HG03039 (cell line): ENCODE data around the gene TSPAN17.

Experiments used
- ATAC-seq: cut with Tn5 transposase; IDR thresholded peaks from one replicate; pipeline ENCODE4 v1.9.1; 2021; ENCODE audit warnings: mild to moderate bottlenecking, moderate library complexity; ENCODE audit not compliant: unreplicated experiment

TSPAN17 gene

DNA sequence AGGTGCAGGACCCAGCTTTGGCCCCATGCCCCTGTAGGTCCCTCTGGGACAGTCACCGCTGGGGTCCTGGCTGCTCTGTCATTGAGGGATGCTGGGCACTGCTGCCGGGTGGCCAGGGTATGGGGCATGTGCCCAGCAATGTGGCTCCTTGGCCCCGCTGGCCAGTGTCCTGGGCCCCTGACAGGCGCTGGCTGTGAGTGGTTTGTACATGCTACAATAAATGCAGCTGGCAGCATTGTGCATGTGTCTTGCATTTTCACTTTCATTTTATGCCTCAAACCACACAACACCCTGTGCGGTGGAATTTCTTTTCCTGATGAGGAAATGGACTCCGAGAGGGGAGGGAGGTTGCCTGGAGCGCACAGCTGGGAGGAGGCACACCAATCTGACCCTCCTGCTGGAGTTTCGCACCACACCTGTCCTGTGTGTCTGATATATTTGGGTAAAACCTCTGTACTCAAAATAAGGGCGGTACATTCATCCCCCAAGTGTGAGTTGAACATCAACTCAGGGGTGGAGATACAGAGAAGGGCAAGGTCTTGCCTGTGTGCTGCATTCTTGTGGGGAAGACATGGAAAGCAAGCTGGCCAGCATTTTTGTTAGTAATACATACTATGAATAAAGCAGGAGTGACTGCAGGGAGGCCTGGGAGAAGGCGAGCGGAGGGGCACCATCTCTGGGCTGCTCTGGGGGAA lies 11.7 kb downstream of the TSPAN17 start:
- ATAC-seq: no peak

- ATAC-seq: no peak
Measured at GRCh38 chr5:176659512-176659839, 12.2 kb downstream of the TSPAN17 start.

DNA sequence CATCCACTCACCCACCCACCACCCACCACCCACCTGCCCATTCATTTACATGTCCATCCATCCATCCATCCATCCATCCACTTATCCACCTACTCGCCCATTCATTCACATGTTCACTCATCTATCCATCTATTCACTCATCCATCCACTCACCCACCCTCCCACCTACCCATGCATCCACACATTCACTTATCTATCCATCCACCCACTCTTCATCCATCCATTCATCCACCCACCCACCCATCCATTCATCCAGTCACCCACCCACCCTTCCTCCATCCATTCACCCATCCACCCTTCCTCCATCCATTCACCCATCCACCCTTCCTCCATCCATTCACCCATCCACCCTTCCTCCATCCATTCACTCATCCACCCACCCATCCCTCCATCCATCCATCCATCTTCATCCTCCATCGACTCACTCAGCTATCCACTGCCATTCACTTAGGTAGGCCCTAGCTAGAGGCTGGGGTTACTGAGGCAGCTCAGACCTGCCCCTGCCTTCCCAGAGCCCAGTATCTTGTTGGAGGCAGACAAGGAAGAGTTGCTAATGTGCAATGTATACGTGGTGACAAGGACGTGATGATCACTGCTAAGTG lies 12.7 kb downstream of the TSPAN17 start:
- ATAC-seq: no peak

DNA sequence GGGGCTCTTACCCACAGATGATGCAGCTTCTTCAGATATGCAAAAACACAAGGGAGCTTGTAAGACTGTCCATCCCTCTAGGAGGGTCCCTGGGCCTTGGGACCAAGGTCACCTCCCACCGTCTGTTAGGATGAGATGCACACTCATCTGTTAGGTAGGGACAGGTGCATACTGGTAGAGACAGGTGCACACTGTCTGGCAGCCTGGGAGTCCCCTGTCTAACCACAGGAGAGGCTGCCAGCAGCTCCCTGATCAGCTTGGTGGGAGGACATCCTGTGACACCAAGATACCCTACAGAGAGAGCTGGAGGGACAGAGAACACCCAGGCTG lies 13.2 kb downstream of the TSPAN17 start:
- ATAC-seq: no peak

- no peak for ATAC-seq
Measured at GRCh38 chr5:176660860-176661641, 13.8 kb downstream of the TSPAN17 start.

- no peak for ATAC-seq
Measured at GRCh38 chr5:176661676-176662075, 14.4 kb downstream of the TSPAN17 start.

DNA sequence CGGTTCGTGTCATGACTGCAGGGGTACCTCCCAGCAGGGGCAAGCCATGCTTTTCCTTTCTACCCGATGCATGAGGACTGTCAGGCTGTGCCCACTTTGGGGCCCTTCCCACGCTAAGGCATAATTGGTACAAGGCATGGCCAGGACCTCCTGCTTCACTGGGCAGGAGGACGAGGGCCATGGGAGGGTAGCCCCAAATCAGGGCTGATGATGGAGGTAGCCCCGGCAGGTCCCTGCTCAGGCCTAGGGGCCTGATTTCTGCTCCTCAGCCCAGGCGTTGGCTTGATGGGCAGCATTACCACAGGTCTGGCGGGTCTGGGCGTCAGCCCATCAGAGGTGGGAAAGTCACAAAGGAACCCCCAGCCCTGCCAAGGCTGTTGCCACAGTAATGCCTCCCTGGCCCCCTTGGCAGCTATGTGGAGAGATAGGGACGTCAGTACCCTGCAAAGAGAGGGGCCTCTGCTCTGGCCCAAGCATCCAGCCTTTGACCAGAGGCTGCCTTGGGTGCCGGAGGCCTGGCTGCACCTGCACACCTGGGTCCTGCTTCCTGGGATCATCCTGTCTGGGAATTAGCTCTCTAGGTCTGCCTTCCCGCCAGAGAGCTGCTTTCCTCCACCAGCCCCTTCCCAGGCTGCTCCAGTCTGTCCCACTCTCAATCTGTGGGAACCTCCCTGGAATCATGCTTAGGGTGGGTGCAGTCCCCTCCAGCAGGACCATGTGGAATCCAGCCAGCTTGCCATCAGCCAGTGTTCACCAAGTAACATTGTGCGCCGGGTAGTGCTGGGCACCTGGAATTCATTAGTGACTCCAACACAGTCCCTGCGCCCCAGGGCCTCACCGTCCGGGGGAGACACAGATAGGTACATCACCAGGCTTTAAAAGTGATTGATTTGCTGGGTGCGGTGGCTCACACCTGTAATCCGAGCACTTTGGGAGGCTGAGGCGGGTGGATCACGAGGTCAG lies 15.4 kb downstream of the TSPAN17 start:
- no peak for ATAC-seq

- no peak for ATAC-seq
Measured at GRCh38 chr5:176663566-176663965, 16.3 kb downstream of the TSPAN17 start.

DNA sequence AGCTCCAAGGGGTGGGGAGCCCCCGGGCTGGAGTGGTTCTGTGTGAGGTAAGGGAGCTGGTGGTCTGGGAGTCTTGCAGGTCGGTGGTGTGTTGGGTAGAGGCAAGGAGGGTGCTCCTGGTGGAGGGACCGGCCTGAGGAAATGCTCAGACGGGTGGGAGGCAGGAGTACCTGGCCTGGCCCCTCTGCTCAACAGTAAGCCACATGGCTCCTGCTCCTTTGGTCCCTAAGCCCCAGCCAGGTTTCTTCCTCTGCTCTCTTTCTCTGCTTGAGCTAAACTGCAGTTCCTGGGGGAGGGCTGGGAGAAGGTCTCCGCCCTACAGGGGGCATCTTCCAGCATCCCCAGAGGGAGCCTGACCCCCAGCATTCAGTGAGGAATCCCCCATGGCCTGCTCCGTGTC lies 17.2 kb downstream of the TSPAN17 start:
- no peak for ATAC-seq

DNA sequence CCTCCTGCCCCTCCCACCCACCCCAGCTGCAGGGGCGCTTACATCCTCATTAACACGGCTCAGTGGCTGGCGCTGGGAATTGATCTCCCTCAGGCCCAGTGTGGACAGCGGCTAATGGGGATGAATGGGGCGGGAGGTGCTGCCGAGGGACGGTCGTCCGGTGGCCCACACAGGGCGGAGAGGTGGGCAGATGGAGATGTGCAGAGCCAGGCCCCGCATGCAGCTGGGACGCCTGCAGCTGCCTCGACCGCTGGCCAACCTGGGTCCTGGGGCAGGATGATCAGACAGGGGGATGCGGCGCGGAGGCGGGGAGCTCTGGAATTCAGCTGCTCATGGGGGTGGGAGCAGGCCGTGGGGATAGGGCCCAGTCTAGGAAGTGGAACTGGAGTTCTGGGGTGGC lies 17.6 kb downstream of the TSPAN17 start:
- ATAC-seq: no peak

DNA sequence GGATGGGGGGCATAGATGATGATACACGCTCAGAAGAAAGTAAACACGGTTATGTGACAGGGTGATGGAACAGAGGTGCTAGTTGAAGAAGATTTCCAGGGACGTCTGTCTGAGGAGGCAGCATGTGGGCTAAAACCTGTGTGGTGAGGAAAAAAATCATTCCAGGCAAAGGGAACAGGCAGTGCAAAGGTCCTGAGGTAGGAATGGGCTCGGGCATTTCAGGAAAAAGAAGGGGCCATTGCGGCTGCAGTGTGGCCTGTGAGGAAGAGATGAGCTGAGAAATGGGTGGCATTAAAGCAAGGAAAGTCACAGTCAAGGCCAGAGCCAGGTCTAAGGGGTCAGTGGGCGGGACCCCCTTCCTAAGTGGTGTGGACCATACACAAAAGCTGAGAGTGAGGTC lies 18.2 kb downstream of the TSPAN17 start:
- no peak for ATAC-seq

GRCh38 chr5:176667637-176668036 lies 20.4 kb downstream of the TSPAN17 start:
- ATAC-seq: no peak

DNA sequence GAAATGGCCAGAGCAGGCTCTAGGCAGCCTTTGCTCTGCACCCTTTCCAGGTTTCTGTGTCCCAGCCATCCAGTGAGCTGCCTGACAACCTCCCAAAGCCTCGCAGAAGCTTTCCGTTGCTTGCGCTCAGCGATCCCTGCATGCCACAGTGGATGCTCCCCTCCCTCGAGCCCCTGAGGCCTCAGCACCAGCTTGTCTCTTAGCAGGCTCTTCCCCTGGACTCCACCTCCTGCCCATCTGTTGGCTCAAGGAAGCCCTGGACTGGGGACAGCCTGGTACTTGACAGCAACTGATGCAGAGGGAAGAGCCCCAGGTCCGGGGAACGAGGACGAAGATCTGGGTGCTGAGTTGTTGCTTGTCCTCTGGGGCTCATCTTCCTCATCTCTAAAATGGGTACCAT lies 23.2 kb downstream of the TSPAN17 start:
- no peak for ATAC-seq

DNA sequence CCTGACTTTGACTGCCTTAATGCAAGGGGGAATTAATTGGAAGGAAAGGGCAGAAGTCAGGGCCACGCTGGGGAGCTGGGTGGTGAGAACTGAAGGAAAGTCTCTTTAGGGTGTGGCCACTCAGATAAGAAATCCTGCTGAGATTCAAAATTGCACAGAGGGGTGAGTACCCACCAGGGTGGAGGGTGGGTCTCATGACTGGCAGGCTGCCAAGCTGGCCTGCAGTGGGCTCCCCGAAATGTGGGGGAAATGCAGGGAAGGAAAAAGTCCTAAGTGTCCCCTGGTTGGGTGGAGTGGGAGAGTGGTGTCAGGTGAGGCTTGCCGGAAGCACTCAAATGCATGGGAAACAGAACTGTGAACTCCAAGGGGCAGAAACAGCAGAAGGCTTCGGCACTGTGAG lies 24.1 kb downstream of the TSPAN17 start:
- ATAC-seq: no peak

- ATAC-seq: no peak
Measured at GRCh38 chr5:176671890-176672747, 24.8 kb downstream of the TSPAN17 start.

DNA sequence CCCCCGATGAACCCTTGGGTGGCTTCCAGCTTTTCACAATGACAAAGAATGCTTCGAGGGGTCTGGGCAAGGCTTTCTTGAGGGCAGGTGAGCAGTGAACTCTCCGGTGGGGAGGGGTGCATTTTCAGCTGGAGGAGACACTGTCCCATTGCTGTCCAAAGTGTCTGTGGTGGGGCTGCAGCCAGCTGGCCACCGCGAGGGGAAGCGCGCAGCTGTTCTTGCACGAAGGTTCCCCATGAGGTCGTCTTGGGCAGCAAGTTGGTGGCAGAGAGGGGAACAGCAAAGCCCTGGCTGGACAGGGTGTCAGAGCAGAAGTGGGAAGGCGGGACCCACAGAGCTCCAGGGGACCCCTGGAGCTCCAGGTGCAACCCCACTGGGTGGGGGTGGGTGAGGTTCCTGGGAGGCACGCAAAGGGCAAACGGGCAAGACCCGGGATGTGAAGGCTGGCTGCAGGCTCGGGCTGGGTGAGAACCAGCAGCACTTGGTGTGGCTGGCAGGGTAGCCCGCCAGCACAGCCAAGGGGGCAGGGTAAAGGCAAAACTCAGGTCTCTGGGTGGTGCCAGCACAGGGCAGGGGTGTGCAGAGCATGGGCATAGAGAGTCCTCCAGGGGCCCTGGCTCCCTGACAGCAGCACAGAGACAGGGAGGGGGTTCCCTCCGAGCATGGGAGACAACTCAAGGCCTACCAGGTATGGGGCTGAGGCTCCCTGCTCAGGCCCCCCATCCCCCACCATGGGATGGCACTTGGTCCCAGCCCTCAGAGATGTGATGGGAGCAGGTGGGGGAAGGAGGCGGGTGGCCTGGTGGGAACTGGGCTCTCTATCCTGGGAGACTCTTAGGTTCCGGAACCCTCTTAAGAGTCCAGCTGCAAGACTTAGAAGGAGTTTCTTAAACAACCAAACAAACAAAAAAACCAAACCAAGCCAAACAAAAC lies 26.6 kb downstream of the TSPAN17 start:
- no peak for ATAC-seq

- ATAC-seq: no peak
Measured at GRCh38 chr5:176674799-176675198, 27.5 kb downstream of the TSPAN17 start.

DNA sequence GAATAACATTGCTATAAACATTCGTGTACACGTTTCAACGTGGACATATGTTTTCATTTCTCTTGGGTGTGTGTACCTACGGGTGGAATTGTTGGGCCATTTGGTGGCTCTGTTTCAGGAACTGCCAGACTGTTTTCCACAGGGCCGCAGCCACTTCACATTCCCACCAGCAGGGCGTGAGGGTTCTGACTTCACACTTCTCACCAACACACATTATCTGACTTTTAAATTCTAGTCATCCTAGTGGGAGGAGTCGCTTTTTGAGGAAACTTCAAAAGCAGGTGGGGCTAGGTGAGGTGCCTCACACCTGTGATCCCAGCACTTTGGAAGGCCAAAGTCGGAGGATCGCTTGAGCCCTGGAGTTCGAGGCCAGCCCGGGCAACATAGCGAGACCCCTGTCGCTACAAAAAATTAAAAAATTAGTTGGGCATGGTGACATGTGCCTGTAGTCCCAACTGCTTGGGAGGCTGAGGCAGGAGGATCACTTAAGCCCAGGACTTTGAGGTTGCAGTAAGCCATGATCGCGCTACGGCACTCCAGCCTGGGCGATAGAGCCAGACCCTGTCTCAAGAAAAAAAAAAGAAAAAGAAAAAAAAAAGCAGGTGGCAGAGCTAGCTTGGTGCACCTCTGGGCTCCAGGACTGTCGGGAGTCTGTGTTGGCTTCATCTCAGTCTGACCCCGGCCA lies 28.5 kb downstream of the TSPAN17 start:
- no peak for ATAC-seq

GRCh38 chr5:176676361-176676824 lies 29.1 kb downstream of the TSPAN17 start:
- no peak for ATAC-seq
